Occipital lobe (tissue), 2 donors: ENCODE results near the gene GDF15. TPM values are rescaled to one million over a fixed set of nuclear protein-coding genes. Genes with fewer than 3 reads are reported as not detected.
"Not testable (repeated sequence)": the region's sequence is repeated elsewhere in the genome, so short reads cannot be mapped to it uniquely, and the experiment has no call there.

Experiments
- DNase-seq: peaks from one replicate; lab custom pipeline; 2025; lab: John Stamatoyannopoulos, UW
- total RNA-seq: library from RNA; depleted of rRNA; stranded (reverse); fragments of >200 nt; gene quantifications from one replicate; pipeline ENCODE4 v1.2.3, GENCODE V29; 2014

GDF15 gene
- total RNA-seq, 1 donor from 2014 or later: not detected

- no peak for DNase-seq
Measured at GRCh38 chr19:18391509-18392075, 5.6 kb downstream of the GDF15 start.

- no peak for DNase-seq
Measured at GRCh38 chr19:18392417-18392816, 6.5 kb downstream of the GDF15 start.

- DNase-seq: no peak
Measured at GRCh38 chr19:18392926-18393325, 7.0 kb downstream of the GDF15 start.

GRCh38 chr19:18393836-18394235 is 7.9 kb downstream of the GDF15 start:
- no peak for DNase-seq

- DNase-seq: no peak
Measured at GRCh38 chr19:18396471-18397241, 10.7 kb downstream of the GDF15 start.

- no peak for DNase-seq
Measured at GRCh38 chr19:18397242-18398202, 11.6 kb downstream of the GDF15 start, which contains the start of gene LRRC25. TSS of gene LRRC25 (minus strand) at chr19:18397622. CDS start at chr19:18396963, 659 bp downstream.

- no peak for DNase-seq
Measured at GRCh38 chr19:18399008-18399407, 13.1 kb downstream of the GDF15 start.

GRCh38 chr19:18401580-18402112 is 15.7 kb downstream of the GDF15 start:
- DNase-seq: no peak

GRCh38 chr19:18402455-18403248 is 16.7 kb downstream of the GDF15 start:
- DNase-seq: not testable (repeated sequence)

- not testable (repeated sequence) for DNase-seq
Measured at GRCh38 chr19:18405754-18406153, 19.8 kb downstream of the GDF15 start.

GRCh38 chr19:18406749-18407148 is 20.8 kb downstream of the GDF15 start:
- DNase-seq: no peak

- DNase-seq: no peak
Measured at GRCh38 chr19:18408053-18408476, 22.1 kb downstream of the GDF15 start.

GRCh38 chr19:18412610-18413239 is 26.8 kb downstream of the GDF15 start:
- DNase-seq: no peak

GRCh38 chr19:18414504-18415177 is 28.7 kb downstream of the GDF15 start:
- no peak for DNase-seq

GRCh38 chr19:18415178-18415867 is 29.4 kb downstream of the GDF15 start:
- peak; percentile 71 for DNase-seq

GRCh38 chr19:18416778-18417249 is 30.9 kb downstream of the GDF15 start:
- peak; percentile 79 for DNase-seq

- no peak for DNase-seq
Measured at GRCh38 chr19:18417250-18418028, 31.5 kb downstream of the GDF15 start.

- DNase-seq: no peak
Measured at GRCh38 chr19:18418029-18418482, 32.1 kb downstream of the GDF15 start.
